ENCODE measurements around the gene GATB.
A peak's percentile ranks its signal among the peaks of the same experiment; 100 is the strongest.

The GATB gene

GRCh38 chr4:151774324-151774723 is 13.5 kb upstream of the GATB start:
- TF ChIP-seq ZFX (IDR thresholded peaks at IDR 0.05) (no peak), CTCF (conservative IDR thresholded peaks at IDR 0.05) (no peak)
- H3K27ac ChIP-seq, result no peak overlapping the region

DNA sequence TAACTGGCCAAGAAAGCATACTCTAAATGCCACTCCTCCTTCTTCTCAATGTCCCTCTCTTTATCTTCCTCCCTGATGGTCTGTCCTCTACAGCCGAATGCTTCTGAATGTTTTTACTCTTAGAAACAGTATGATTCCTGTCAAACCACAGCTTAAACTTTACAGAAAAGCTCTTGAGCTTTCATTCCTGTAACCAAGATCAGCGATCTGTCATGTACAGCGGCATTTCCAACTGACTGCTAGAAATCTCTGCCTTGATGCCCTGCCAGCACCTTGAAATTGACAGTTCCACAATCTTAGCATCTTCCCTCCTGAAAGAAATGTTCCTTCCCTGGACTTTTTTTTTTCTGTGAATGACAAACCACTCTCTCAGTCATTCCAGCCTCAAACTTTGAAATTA is 11.5 kb upstream of the GATB start:
- TF ChIP-seq CTCF (conservative IDR thresholded peaks at IDR 0.05), result no peak
- TF ChIP-seq ZFX (IDR thresholded peaks at IDR 0.05), result no peak
- no peak overlapping the region for H3K27ac ChIP-seq

DNA sequence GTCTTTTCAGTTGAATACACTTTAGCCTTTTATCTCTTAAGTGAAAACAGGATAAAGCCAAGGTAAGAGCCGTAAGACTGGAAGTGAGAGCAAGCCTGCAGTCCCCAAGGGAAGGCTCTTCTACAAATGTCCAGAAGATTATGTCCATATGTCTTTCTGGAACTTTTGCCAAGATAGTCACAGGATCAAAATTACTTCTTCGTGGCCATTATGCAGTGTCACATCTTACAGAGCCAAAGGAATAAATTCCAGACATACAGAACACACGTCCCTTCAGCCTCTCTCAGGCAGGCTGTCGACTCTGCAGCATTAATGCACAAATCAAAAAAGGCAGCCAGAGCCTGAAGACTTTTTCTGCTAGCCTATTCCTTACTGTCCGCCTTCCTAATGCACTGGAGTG is 10.9 kb upstream of the GATB start:
- no peak overlapping the region for H3K27ac ChIP-seq
- TF ChIP-seq ZFX (IDR thresholded peaks at IDR 0.05) (no peak), CTCF (conservative IDR thresholded peaks at IDR 0.05) (no peak)

GRCh38 chr4:151770154-151770553 is 9.3 kb upstream of the GATB start:
- no peak overlapping the region for H3K27ac ChIP-seq
- TF ChIP-seq ZFX (IDR thresholded peaks at IDR 0.05) (no peak), CTCF (conservative IDR thresholded peaks at IDR 0.05) (no peak)

DNA sequence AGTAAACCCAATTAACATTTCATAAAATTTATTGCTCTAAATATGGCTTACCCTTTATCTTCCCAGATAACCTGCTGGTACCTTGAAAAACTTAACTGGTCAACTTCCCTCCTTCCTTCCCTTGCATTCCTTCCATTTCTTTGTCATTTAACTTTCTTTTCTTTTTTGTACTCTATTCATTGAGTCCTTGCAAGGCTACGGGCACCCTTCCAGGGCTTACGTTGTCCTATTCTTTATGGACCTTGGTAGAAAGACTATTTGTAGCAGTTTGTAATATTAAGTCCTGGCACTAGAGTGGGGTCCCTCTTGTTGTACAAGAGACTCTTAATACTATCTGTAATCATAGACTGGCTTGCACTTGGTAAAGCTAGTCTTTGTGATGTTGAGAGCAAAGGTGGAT is 8.0 kb upstream of the GATB start:
- no peak for TF ChIP-seq CTCF (conservative IDR thresholded peaks at IDR 0.05)
- no peak overlapping the region for H3K27ac ChIP-seq

DNA sequence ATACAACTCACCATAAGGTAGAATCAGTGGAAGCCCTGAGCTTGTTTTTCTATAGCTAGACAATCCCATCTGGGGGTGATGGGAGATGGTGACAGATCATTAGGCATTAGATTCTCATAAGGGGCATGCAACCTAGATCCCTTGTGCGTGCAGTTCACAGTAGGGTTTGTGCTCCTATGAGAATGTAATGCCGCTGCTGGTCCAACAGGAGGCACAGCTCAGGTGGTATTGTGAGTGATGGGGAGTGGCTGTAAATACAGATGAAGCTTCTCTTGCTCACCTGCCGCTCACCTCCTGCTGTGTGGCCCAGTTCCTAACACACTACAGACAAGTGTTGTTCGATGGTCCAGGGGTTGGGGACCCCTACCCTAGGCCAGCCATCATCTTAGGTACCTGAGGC is 5.9 kb upstream of the GATB start:
- TF ChIP-seq ZFX (IDR thresholded peaks at IDR 0.05) (no peak), CTCF (conservative IDR thresholded peaks at IDR 0.05) (peak; percentile 29)
- no peak overlapping the region for H3K27ac ChIP-seq

GRCh38 chr4:151760002-151760401 is 805 bp downstream of the GATB start:
- H3K27ac ChIP-seq, result no peak overlapping the region
- TF ChIP-seq ZFX (IDR thresholded peaks at IDR 0.05) (no peak), CTCF (conservative IDR thresholded peaks at IDR 0.05) (no peak)

Data from C4-2B (cell line).